A549 (cell line): ENCODE measurements around the gene IL21R.

Source experiments
- BHLHE40 ChIP-seq: IDR thresholded peaks from 2 replicates; pipeline ENCODE4 v1.6.1; 2012; ENCODE audit warnings: low read depth, low read length, inconsistent platforms
- CTCF ChIP-seq: fragments of >200 bp; sonication (Bioruptor Twin); formaldehyde crosslinking; IDR thresholded peaks from 3 replicates; pipeline ENCODE4 v1.5.1; 2016
- EP300 ChIP-seq, 2 experiments: fragments of >200 bp; sonication (Bioruptor Twin); formaldehyde crosslinking; IDR thresholded peaks; 2 replicates in 1 of 2; 3 replicates in 1 of 2; pipeline ENCODE4 v1.6.1; 2016 to 2017
- MAX ChIP-seq: IDR thresholded peaks from 2 replicates; pipeline ENCODE4 v1.6.1; 2012
- MYC ChIP-seq: IDR thresholded peaks from 2 replicates; pipeline ENCODE4 v1.6.1; 2012; ENCODE audit warnings: mild to moderate bottlenecking, inconsistent platforms, low read length, improper control_type of control experiment, borderline replicate concordance
- RCOR1 ChIP-seq: fragments of 150-350 bp; IDR thresholded peaks from 2 replicates; pipeline ENCODE4 v1.6.1; 2014; ENCODE audit warnings: antibody characterized with exemption, low read length, low read depth
- REST ChIP-seq: fragments of 200-600 bp; sonication (generic); IDR thresholded peaks from 2 replicates; pipeline ENCODE4 v1.6.1; 2016; ENCODE audit warnings: antibody characterized with exemption, mild to moderate bottlenecking, moderate library complexity
- RFX5 ChIP-seq: fragments of 450-650 bp; IDR thresholded peaks from 2 replicates; pipeline ENCODE4 v1.7.1; 2014; ENCODE audit warnings: antibody characterized with exemption, mild to moderate bottlenecking, moderate library complexity
- SMC3 ChIP-seq: fragments of >200 bp; sonication (Bioruptor Twin); formaldehyde crosslinking; IDR thresholded peaks from 3 replicates; pipeline ENCODE4 v1.6.1; 2018; ENCODE audit warnings: inconsistent platforms

- TF ChIP-seq CTCF (no peak), EP300 (IDR thresholded peaks at IDR 0.05) (no peak), RFX5 (no peak), MAX (no peak), SMC3 (no peak), MYC (no peak), REST (no peak), BHLHE40 (no peak), RCOR1 (no peak)
These were observed 51.5 kb downstream of the IL21R start for GRCh38 chr16:27453494-27453825.
